ENCODE data around the gene EXOSC10.

The EXOSC10 gene
- long read RNA-seq, donor 1, partial matches to known transcripts, result 19 of 22 reads
- long read RNA-seq, donor 1, other reads (novel, unspliced or antisense), result 0 of 22 reads
- long read RNA-seq, donor 2, partial matches to known transcripts, result 0 of 2 reads
- long read RNA-seq, donor 2, other reads (novel, unspliced or antisense), result 0 of 2 reads
- long read RNA-seq, donor 3, partial matches to known transcripts, result 12 of 14 reads
- long read RNA-seq, donor 3, other reads (novel, unspliced or antisense), result 0 of 14 reads
- long read RNA-seq, donor 4, partial matches to known transcripts, result 54 of 56 reads
- long read RNA-seq, donor 4, other reads (novel, unspliced or antisense), result 0 of 56 reads
- long read RNA-seq, donor 5, transcript EXOSC10-202 (25 exons, 2,808 nt), result major isoform, 7 of 41 reads
- long read RNA-seq, donor 5, partial matches to known transcripts, result 33 of 41 reads
- long read RNA-seq, donor 5, other reads (novel, unspliced or antisense), result 0 of 41 reads
- long read RNA-seq, donor 6, partial matches to known transcripts, result 12 of 15 reads
- long read RNA-seq, donor 6, other reads (novel, unspliced or antisense), result 0 of 15 reads
- long read RNA-seq, donor 7, partial matches to known transcripts, result 46 of 49 reads
- long read RNA-seq, donor 7, other reads (novel, unspliced or antisense), result 0 of 49 reads
- long read RNA-seq, donor 8, transcript EXOSC10-202 (25 exons, 2,808 nt), result major isoform, 6 of 25 reads
- long read RNA-seq, donor 8, partial matches to known transcripts, result 19 of 25 reads
- long read RNA-seq, donor 8, other reads (novel, unspliced or antisense), result 0 of 25 reads

- DNase-seq, result peak; percentile 94
These were observed at the start of gene EXOSC10 for GRCh38 chr1:11099310-11100148. Gene EXOSC10, minus strand, starts transcription at chr1:11099869. Its CDS starts 38 bp downstream, at chr1:11099831.

GRCh38 chr1:11147197-11147770 lies 47.6 kb upstream of the EXOSC10 start:
- no peak for DNase-seq

- no peak for DNase-seq
These were observed 46.1 kb upstream of the EXOSC10 start for GRCh38 chr1:11145741-11146140.

- no peak for DNase-seq
These were observed 45.0 kb upstream of the EXOSC10 start for GRCh38 chr1:11144570-11145256.

- no peak for DNase-seq
These were observed 44.2 kb upstream of the EXOSC10 start for GRCh38 chr1:11143907-11144306.

- DNase-seq, result no peak
These were observed 43.7 kb upstream of the EXOSC10 start for GRCh38 chr1:11143401-11143800.

GRCh38 chr1:11142618-11143391 lies 43.1 kb upstream of the EXOSC10 start:
- no peak for DNase-seq

GRCh38 chr1:11138952-11139351 lies 39.3 kb upstream of the EXOSC10 start:
- DNase-seq, result no peak

- DNase-seq, result no peak
These were observed 38.4 kb upstream of the EXOSC10 start for GRCh38 chr1:11138029-11138428.

- no peak for DNase-seq
These were observed 35.2 kb upstream of the EXOSC10 start for GRCh38 chr1:11134898-11135266.

- no peak for DNase-seq
These were observed 34.7 kb upstream of the EXOSC10 start for GRCh38 chr1:11134251-11134897.

- no peak for DNase-seq
These were observed 33.1 kb upstream of the EXOSC10 start for GRCh38 chr1:11132563-11133293.

- DNase-seq, result no peak
These were observed 32.1 kb upstream of the EXOSC10 start for GRCh38 chr1:11131816-11132215.

GRCh38 chr1:11130406-11130805 lies 30.7 kb upstream of the EXOSC10 start:
- no peak for DNase-seq

- no peak for DNase-seq
These were observed 30.2 kb upstream of the EXOSC10 start for GRCh38 chr1:11129649-11130390.

GRCh38 chr1:11126569-11126968 lies 26.9 kb upstream of the EXOSC10 start:
- no peak for DNase-seq

GRCh38 chr1:11125931-11126330 lies 26.3 kb upstream of the EXOSC10 start:
- no peak for DNase-seq

- no peak for DNase-seq
These were observed 25.3 kb upstream of the EXOSC10 start for GRCh38 chr1:11124965-11125364.

GRCh38 chr1:11116318-11116717 lies 16.6 kb upstream of the EXOSC10 start:
- DNase-seq, result no peak

Measured in right kidney (tissue), 9 donors.